Upper lobe of right lung (tissue), 1 donor: ENCODE data around the gene NDUFA11. TPM values are rescaled to one million over a fixed set of nuclear protein-coding genes. Genes with fewer than 3 reads are reported as not detected.

Experiments used
- ATAC-seq: fragments of 200-7000 bp; cut with Tn5 transposase; one replicate; pipeline ENCODE4 v1.9.1; 2020; ENCODE audit warnings: mild to moderate bottlenecking, moderate library complexity
- DNase-seq: peaks from one replicate; pipeline ENCODE4 v3.0.0-alpha.2; 2020
- H3K27ac ChIP-seq: fragments of 200-600 bp; one replicate; pipeline ENCODE4 v1.8.0; 2022
- H3K27me3 ChIP-seq: fragments of 200-600 bp; one replicate; pipeline ENCODE4 v1.8.0; 2022; ENCODE audit warnings: mild to moderate bottlenecking
- H3K36me3 ChIP-seq: fragments of 200-600 bp; one replicate; pipeline ENCODE4 v1.8.0; 2022
- H3K4me1 ChIP-seq: fragments of 200-600 bp; one replicate; pipeline ENCODE4 v1.8.0; 2022
- H3K4me3 ChIP-seq: fragments of 200-600 bp; one replicate; pipeline ENCODE4 v1.8.0; 2022; ENCODE audit warnings: mild to moderate bottlenecking
- H3K9me3 ChIP-seq: fragments of 200-600 bp; one replicate; pipeline ENCODE4 v1.8.0; 2022
- intact Hi-C: fragments of 100-400 bp; cut with DNase I; formaldehyde crosslinking; loops from one replicate; pipeline ENCODE4 v1.11.0; 2022
- total RNA-seq: library from RNA; stranded (reverse); fragmentation: NEBNext Ultra II Directional; extraction: Animal tissue kit (Norgen Biotek cat#: 25700); gene quantifications from one replicate; pipeline ENCODE4 v1.2.1, GENCODE V29; 2021
- TF ChIP-seq, protein P1 (sequence below): fragments of 200-600 bp; IDR thresholded peaks from one replicate; pipeline ENCODE4 v1.8.0; 2022; ENCODE audit warnings: antibody characterized with exemption
- donor health status: DM: no; HTN: yes; CAD: no; lungs with severe emphysema.

NDUFA11 gene
- total RNA-seq, 1 donor from 2014 or later: 134 TPM

DNA sequence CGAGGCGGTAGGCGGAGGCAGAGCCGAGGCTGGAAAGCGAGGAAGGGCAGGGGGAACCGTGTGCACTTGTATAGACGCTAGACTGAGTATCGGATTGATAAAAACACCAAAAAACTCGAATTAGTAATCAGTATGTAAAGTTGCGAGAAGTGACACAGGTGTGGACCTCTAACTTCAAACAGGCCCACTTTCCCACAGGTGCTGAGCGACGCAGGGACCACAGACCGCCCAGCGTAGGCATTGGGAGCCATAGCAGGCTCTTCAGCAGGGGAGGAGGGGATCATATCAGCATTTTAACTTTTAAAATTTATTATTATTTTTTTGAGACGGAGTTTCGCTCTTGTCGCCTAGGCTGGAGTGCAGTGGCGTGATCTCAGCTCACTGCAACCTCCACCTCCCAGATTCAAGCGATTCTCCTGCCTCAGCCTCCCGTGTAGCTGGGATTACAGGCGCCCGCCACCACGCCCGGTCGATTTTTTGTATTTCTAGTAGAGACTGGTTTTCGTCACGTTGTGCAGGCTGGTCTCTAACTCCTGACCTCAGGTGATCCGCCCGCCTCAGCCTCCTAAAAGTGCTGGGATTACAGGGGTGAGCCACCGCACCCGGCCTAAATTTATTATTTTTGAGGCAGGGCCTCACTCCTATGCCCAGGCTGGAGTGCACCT is 1.7 kb upstream of the NDUFA11 start:
- H3K9me3 ChIP-seq: no peaks in the 10 kb centered on the region
- peaks cover 12% of the 10 kb centered on the region for H3K36me3 ChIP-seq
- ATAC-seq (no peak), DNase-seq (no peak)
- intact Hi-C loops: no loop called here
- TF ChIP-seq, protein P1, sequence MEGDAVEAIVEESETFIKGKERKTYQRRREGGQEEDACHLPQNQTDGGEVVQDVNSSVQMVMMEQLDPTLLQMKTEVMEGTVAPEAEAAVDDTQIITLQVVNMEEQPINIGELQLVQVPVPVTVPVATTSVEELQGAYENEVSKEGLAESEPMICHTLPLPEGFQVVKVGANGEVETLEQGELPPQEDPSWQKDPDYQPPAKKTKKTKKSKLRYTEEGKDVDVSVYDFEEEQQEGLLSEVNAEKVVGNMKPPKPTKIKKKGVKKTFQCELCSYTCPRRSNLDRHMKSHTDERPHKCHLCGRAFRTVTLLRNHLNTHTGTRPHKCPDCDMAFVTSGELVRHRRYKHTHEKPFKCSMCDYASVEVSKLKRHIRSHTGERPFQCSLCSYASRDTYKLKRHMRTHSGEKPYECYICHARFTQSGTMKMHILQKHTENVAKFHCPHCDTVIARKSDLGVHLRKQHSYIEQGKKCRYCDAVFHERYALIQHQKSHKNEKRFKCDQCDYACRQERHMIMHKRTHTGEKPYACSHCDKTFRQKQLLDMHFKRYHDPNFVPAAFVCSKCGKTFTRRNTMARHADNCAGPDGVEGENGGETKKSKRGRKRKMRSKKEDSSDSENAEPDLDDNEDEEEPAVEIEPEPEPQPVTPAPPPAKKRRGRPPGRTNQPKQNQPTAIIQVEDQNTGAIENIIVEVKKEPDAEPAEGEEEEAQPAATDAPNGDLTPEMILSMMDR: no peak
- H3K4me1 ChIP-seq: peaks cover 22% of the 10 kb centered on the region
- H3K27me3 ChIP-seq: no peaks in the 10 kb centered on the region
- H3K27ac ChIP-seq: peak overlapping the region; percentile 83
- peak overlapping the region; percentile 94 for H3K4me3 ChIP-seq

DNA sequence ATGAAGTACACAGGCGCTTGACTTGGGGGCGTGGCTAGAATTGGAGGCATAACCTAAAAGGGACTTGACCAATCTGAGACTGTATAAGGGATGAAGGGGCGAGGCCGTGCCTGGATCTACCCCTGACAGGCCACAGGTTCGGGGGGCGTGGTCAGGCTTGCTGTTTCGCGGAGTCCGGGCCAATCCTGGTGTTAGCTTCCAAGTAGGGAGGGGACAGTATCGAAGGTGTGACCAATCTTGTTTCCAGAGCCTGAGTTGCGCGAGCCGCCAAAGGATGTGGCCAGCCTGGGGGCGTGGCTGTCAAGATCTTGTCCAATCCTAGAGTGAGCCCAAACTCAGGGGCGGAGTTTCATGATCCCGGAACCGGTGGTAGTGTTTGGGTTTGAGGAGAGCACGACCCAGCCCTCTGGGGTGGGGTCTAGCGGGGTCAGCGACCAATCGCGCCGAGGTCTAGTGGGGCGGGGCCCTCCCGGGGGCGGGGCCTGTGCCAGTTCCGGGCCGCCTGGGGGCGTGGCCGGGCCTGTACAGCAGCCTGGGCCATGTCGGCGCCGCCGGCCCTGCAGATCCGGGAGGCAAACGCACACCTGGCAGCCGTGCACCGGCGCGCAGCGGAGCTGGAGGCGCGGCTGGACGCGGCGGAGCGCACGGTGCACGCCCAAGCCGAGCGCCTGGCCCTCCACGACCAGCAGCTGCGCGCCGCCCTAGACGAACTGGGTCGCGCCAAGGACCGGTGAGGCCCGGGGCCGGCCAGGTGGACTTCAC is 943 bp upstream of the NDUFA11 start, which contains the start of gene VMAC:
Gene VMAC (plus strand): TSS at position 521 of the 762 bp plus-strand sequence. CDS start 19 bp downstream, at position 540.
- H3K27me3 ChIP-seq: no peaks in the 10 kb centered on the region
- H3K36me3 ChIP-seq: peaks cover 6% of the 10 kb centered on the region
- intact Hi-C loops: no loop called here
- ATAC-seq (peak; percentile 88), DNase-seq (peak; percentile 100)
- peaks cover 22% of the 10 kb centered on the region for H3K4me1 ChIP-seq
- H3K4me3 ChIP-seq: peak within 1 kb of the TSS; percentile 94
- TF ChIP-seq, protein P1: no peak
- H3K27ac ChIP-seq: peak within 1 kb of the TSS; percentile 90
- no peaks in the 10 kb centered on the region for H3K9me3 ChIP-seq

DNA sequence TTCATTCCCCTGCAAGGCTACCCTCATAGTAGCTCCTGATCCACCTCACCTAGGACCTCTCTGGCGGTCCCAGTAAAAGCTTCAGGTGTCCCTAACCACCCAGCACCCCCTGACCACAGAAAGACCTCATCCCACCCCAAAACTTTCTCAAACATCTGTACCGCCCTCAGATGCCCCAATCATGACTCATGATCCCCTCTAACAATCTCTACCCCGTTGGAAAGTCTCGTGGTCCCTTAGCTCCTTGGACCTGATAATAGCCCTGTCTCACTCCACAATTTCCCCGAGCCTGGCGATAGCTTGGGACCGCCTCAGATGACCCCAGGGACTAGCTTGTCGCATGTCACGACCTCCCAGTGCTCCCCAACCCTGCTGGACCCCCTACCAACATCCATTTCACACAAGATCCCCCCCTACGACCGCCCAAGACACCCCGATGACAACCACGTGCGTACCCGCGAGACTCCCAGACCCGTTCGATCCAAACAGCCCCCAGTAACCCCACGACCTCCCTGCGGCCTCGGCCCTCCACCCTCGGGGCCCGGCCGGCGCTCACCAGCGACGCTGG is 450 bp downstream of the NDUFA11 start:
- no peaks in the 10 kb centered on the region for H3K36me3 ChIP-seq
- H3K4me3 ChIP-seq: peak overlapping the region; percentile 94
- H3K4me1 ChIP-seq: peaks cover 22% of the 10 kb centered on the region
- DNase-seq (no peak), ATAC-seq (no peak)
- TF ChIP-seq, protein P1: no peak
- H3K27ac ChIP-seq: peak overlapping the region; percentile 90
- H3K9me3 ChIP-seq: no peaks in the 10 kb centered on the region
- H3K27me3 ChIP-seq: no peaks in the 10 kb centered on the region
- intact Hi-C loops: no loop called here

DNA sequence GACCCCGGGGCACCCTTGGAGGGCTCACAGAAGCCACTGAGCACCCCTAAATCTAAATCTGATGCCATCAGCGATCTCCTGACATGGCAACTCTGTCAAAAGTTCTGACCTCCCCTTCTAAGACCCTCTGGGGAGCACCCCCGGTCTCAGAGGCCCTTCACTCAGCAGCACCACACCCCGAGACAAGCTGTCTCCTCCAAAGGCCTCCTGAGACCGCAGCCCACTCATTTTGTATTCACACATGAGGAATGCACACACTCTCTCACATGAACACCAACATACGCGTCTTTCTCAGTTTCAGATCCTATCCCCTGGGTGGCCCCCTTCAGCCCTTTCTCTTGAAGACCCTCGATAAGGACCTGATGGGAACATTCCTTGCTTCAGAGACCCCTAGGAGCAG is 2.6 kb downstream of the NDUFA11 start:
- no peak for DNase-seq
- no peaks in the 10 kb centered on the region for H3K27me3 ChIP-seq
- TF ChIP-seq, protein P1: no peak
- H3K4me3 ChIP-seq: no peak overlapping the region
- ATAC-seq: no peak
- intact Hi-C loops: no loop called here
- H3K36me3 ChIP-seq: peaks cover 8% of the 10 kb centered on the region
- peaks cover 18% of the 10 kb centered on the region for H3K4me1 ChIP-seq
- H3K9me3 ChIP-seq: no peaks in the 10 kb centered on the region
- H3K27ac ChIP-seq: no peak overlapping the region

DNA sequence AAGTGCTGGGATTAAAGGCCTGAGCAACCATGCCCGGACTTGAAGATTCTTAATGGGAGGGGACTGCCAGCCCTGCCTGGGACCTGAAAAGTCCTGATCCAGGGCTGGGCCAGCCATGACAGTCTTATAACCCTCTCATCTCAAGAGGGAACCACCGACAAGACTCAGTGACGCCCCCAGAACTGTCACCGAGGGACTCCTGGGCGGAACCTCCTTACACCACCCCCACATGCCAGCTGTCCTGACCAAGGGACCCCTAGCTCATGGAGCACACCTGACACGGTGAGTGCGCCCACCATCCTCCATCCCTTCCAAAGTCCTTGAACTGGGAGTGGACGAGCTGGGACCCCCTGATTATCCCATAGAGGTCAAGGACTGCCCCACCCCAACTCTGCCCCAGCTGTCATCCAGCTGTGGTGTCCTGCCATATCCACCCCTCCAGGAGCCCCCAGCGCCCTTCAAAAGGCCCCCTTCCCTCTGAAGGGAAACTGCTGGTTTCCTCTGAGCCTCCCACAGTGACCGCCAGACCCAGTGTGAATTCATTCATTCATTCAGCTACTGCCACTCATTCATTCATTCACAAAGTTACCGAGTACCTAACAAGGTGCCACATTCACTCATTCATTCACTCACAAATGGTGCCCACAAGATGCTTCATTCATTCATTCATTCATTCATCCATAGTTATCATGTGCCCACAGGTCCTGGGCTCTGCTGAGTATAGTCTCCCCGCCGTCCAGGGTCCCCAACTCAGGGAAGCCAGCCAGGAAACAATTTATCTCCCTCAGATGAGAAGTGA is 3.7 kb downstream of the NDUFA11 start:
- Histone ChIP-seq H3K4me3 (no peak overlapping the region), H3K36me3 (peaks cover 18% of the 10 kb centered on the region), H3K4me1 (peaks cover 9% of the 10 kb centered on the region), H3K9me3 (no peaks in the 10 kb centered on the region), H3K27me3 (no peaks in the 10 kb centered on the region), H3K27ac (no peak overlapping the region)
- DNase-seq (no peak), ATAC-seq (no peak)
- intact Hi-C loops: no loop called here
- TF ChIP-seq, protein P1: no peak
